ENCODE results near the gene FNDC3B. TPM values are rescaled to one million over a fixed set of nuclear protein-coding genes. Genes with fewer than 3 reads are reported as not detected.

FNDC3B gene
- total and polyA plus RNA-seq, 2 donors (not counting 3 experiments of a cell fraction or from before 2014, with no cell fraction given), result 91.6 to 295 TPM

GRCh38 chr3:172291650-172292049, 252.3 kb downstream of the FNDC3B start:
- ChIA-PET CTCF (no interaction called here), POLR2A (no interaction called here)
- no peak overlapping the region for H3K9ac ChIP-seq (replicated peaks; ENCODE audit: extremely low read depth, insufficient read depth, low read length)
- DNase-seq (ENCODE audit: low read depth, low spot score) (no peak), FAIRE-seq (no peak)
- no peak overlapping the region for H3K4me2 ChIP-seq (ENCODE audit: insufficient read depth, low read length)
- H3K4me3 ChIP-seq (replicated peaks in 1 of 3; ENCODE audit: insufficient read depth in 1 of 3, low read depth in 1 of 3, low read length in 3 of 3), result no peak overlapping the region
- H3K9me1 ChIP-seq (replicated peaks; ENCODE audit: control insufficient read depth, extremely low read depth, insufficient read depth, low read length), result no peaks in the 10 kb centered on the region
- TF ChIP-seq GATA2 (IDR thresholded peaks at IDR 0.05; ENCODE audit: insufficient read depth, insufficient read length, low read depth, low read length), result no peak
- no peak for TF ChIP-seq JUN (IDR thresholded peaks at IDR 0.05; ENCODE audit: borderline replicate concordance, insufficient read depth, insufficient read length, low read depth)
- no peak for TF ChIP-seq EZH2 (IDR thresholded peaks at IDR 0.05; ENCODE audit: borderline replicate concordance, low read depth, low read length, severe bottlenecking)
- no peak for TF ChIP-seq MYC (IDR thresholded peaks at IDR 0.05; ENCODE audit: low read depth, low read length)
- TF ChIP-seq POLR2AphosphoS5 (IDR thresholded peaks at IDR 0.05; ENCODE audit: insufficient read depth, low read depth, low read length), result no peak
- TF ChIP-seq FOS (IDR thresholded peaks at IDR 0.05; ENCODE audit: borderline replicate concordance, insufficient read depth, low read length), result no peak
- no peak for TF ChIP-seq POLR2A (IDR thresholded peaks at IDR 0.05; ENCODE audit: low read depth, low read length)
- TF ChIP-seq MAX (IDR thresholded peaks at IDR 0.05; ENCODE audit: insufficient read depth, insufficient read length), result no peak
- TF ChIP-seq CTCF (IDR thresholded peaks at IDR 0.05; ENCODE audit: extremely low read depth in 1 of 2, insufficient read depth in 1 of 2, low read depth in 1 of 2, low read length in 2 of 2), result no peak
- no TSS peak for BruUV-seq (replicated peaks)
- H3K4me1 ChIP-seq (ENCODE audit: control insufficient read depth, extremely low read depth, insufficient read depth, low read length), result peaks cover 20% of the 10 kb centered on the region
- H3K36me3 ChIP-seq (ENCODE audit: control insufficient read depth in 2 of 2, extremely low read depth in 1 of 2, insufficient read depth in 2 of 2, low read length in 2 of 2), result peaks cover 36 to 37% of the 10 kb centered on the region in 2 experiments
- H3K27me3 ChIP-seq (ENCODE audit: control insufficient read depth in 2 of 2, insufficient read depth in 2 of 2, low read length in 2 of 2), result no peaks in the 10 kb centered on the region
- H4K20me1 ChIP-seq (replicated peaks; ENCODE audit: control insufficient read depth, extremely low read depth, insufficient read depth, low read length), result no peaks in the 10 kb centered on the region
- H3K9me3 ChIP-seq (replicated peaks; ENCODE audit: control insufficient read depth, insufficient read depth, low read length), result no peaks in the 10 kb centered on the region
- no peak overlapping the region for H3K27ac ChIP-seq (ENCODE audit: insufficient read depth, low read depth, low read length)
- dilution Hi-C loops (cut with MboI; ENCODE audit: extremely low pct_ligation_motif_present, low sequenced_read_pairs), result no loop called here
- intact Hi-C loops (cut with micrococcal nuclease), result no loop called here
- peaks cover 31% of the 10 kb centered on the region for H3K79me2 ChIP-seq (ENCODE audit: control insufficient read depth, insufficient read depth, low read length)
- H2AFZ ChIP-seq (ENCODE audit: low read depth, low read length), result no peak overlapping the region
